ENCODE results near the gene CDRT15L2.
"Not testable (repeated sequence)": the region's sequence is repeated elsewhere in the genome, so short reads cannot be mapped to it uniquely, and the experiment has no call there.

The CDRT15L2 gene

GRCh38 chr17:20555135-20556010 lies 24.2 kb upstream of the CDRT15L2 start:
- H3K4me3 ChIP-seq (ENCODE audit: low read depth, low read length); H3K4me1 ChIP-seq (ENCODE audit: control insufficient read depth, insufficient read depth, low read length); H3K9ac ChIP-seq (ENCODE audit: low read depth, low read length); H3K36me3 ChIP-seq (ENCODE audit: control insufficient read depth, insufficient read depth, low read length); H3K9me3 ChIP-seq (ENCODE audit: control insufficient read depth, insufficient read depth, low read length); H3K27ac ChIP-seq (ENCODE audit: low read depth, low read length); H3K27me3 ChIP-seq (ENCODE audit: control insufficient read depth, insufficient read depth, low read length): not testable (repeated sequence)

- not testable (repeated sequence) for H3K9me3 ChIP-seq (ENCODE audit: control insufficient read depth, insufficient read depth, low read length); H3K4me1 ChIP-seq (ENCODE audit: control insufficient read depth, insufficient read depth, low read length); H3K9ac ChIP-seq (ENCODE audit: low read depth, low read length)
Observed at GRCh38 chr17:20558096-20558495, 21.4 kb upstream of the CDRT15L2 start.

GRCh38 chr17:20559018-20559417 lies 20.5 kb upstream of the CDRT15L2 start:
- not testable (repeated sequence) for H3K27me3 ChIP-seq (ENCODE audit: control insufficient read depth, insufficient read depth, low read length); H3K4me3 ChIP-seq (ENCODE audit: low read depth, low read length); H3K9ac ChIP-seq (ENCODE audit: low read depth, low read length); H3K27ac ChIP-seq (ENCODE audit: low read depth, low read length); H3K36me3 ChIP-seq (ENCODE audit: control insufficient read depth, insufficient read depth, low read length); H3K4me1 ChIP-seq (ENCODE audit: control insufficient read depth, insufficient read depth, low read length); H3K9me3 ChIP-seq (ENCODE audit: control insufficient read depth, insufficient read depth, low read length)

More at GRCh38 chr17:20558096-20558495, 21.4 kb upstream of the CDRT15L2 start:
- H3K36me3 ChIP-seq (ENCODE audit: control insufficient read depth, insufficient read depth, low read length); H3K4me3 ChIP-seq (ENCODE audit: low read depth, low read length); H3K27me3 ChIP-seq (ENCODE audit: control insufficient read depth, insufficient read depth, low read length); H3K27ac ChIP-seq (ENCODE audit: low read depth, low read length): not testable (repeated sequence)

- H3K27ac ChIP-seq (ENCODE audit: low read depth, low read length) = no peak overlapping the region
- no peak overlapping the region for H3K9ac ChIP-seq (ENCODE audit: low read depth, low read length)
- no peak overlapping the region for H3K4me3 ChIP-seq (ENCODE audit: low read depth, low read length)
- no peaks in the 10 kb centered on the region for H3K36me3 ChIP-seq (ENCODE audit: control insufficient read depth, insufficient read depth, low read length)
- no peaks in the 10 kb centered on the region for H3K27me3 ChIP-seq (ENCODE audit: control insufficient read depth, insufficient read depth, low read length)
- H3K9me3 ChIP-seq (ENCODE audit: control insufficient read depth, insufficient read depth, low read length) = no peaks in the 10 kb centered on the region
- no peaks in the 10 kb centered on the region for H3K4me1 ChIP-seq (ENCODE audit: control insufficient read depth, insufficient read depth, low read length)
Observed at GRCh38 chr17:20562587-20562986, 16.9 kb upstream of the CDRT15L2 start.

- not testable (repeated sequence) for H3K4me1 ChIP-seq (ENCODE audit: control insufficient read depth, insufficient read depth, low read length); H3K9me3 ChIP-seq (ENCODE audit: control insufficient read depth, insufficient read depth, low read length); H3K27me3 ChIP-seq (ENCODE audit: control insufficient read depth, insufficient read depth, low read length); H3K4me3 ChIP-seq (ENCODE audit: low read depth, low read length); H3K36me3 ChIP-seq (ENCODE audit: control insufficient read depth, insufficient read depth, low read length); H3K27ac ChIP-seq (ENCODE audit: low read depth, low read length); H3K9ac ChIP-seq (ENCODE audit: low read depth, low read length)
Observed at GRCh38 chr17:20565245-20565644, 14.3 kb upstream of the CDRT15L2 start.

GRCh38 chr17:20565711-20566110 lies 13.8 kb upstream of the CDRT15L2 start:
- no peak overlapping the region for H3K4me3 ChIP-seq (ENCODE audit: low read depth, low read length)
- no peak overlapping the region for H3K9ac ChIP-seq (ENCODE audit: low read depth, low read length)
- H3K4me1 ChIP-seq (ENCODE audit: control insufficient read depth, insufficient read depth, low read length) = no peaks in the 10 kb centered on the region
- no peaks in the 10 kb centered on the region for H3K36me3 ChIP-seq (ENCODE audit: control insufficient read depth, insufficient read depth, low read length)
- no peak overlapping the region for H3K27ac ChIP-seq (ENCODE audit: low read depth, low read length)
- H3K9me3 ChIP-seq (ENCODE audit: control insufficient read depth, insufficient read depth, low read length) = no peaks in the 10 kb centered on the region
- no peaks in the 10 kb centered on the region for H3K27me3 ChIP-seq (ENCODE audit: control insufficient read depth, insufficient read depth, low read length)

GRCh38 chr17:20566736-20567135 lies 12.8 kb upstream of the CDRT15L2 start:
- not testable (repeated sequence) for H3K9ac ChIP-seq (ENCODE audit: low read depth, low read length); H3K9me3 ChIP-seq (ENCODE audit: control insufficient read depth, insufficient read depth, low read length); H3K27me3 ChIP-seq (ENCODE audit: control insufficient read depth, insufficient read depth, low read length); H3K4me3 ChIP-seq (ENCODE audit: low read depth, low read length); H3K4me1 ChIP-seq (ENCODE audit: control insufficient read depth, insufficient read depth, low read length); H3K36me3 ChIP-seq (ENCODE audit: control insufficient read depth, insufficient read depth, low read length); H3K27ac ChIP-seq (ENCODE audit: low read depth, low read length)

- not testable (repeated sequence) for H3K4me3 ChIP-seq (ENCODE audit: low read depth, low read length); H3K36me3 ChIP-seq (ENCODE audit: control insufficient read depth, insufficient read depth, low read length); H3K9ac ChIP-seq (ENCODE audit: low read depth, low read length); H3K27ac ChIP-seq (ENCODE audit: low read depth, low read length); H3K9me3 ChIP-seq (ENCODE audit: control insufficient read depth, insufficient read depth, low read length); H3K4me1 ChIP-seq (ENCODE audit: control insufficient read depth, insufficient read depth, low read length); H3K27me3 ChIP-seq (ENCODE audit: control insufficient read depth, insufficient read depth, low read length)
Observed at GRCh38 chr17:20567421-20567820, 12.1 kb upstream of the CDRT15L2 start.

- not testable (repeated sequence) for H3K27me3 ChIP-seq (ENCODE audit: control insufficient read depth, insufficient read depth, low read length); H3K36me3 ChIP-seq (ENCODE audit: control insufficient read depth, insufficient read depth, low read length); H3K4me3 ChIP-seq (ENCODE audit: low read depth, low read length); H3K9me3 ChIP-seq (ENCODE audit: control insufficient read depth, insufficient read depth, low read length); H3K9ac ChIP-seq (ENCODE audit: low read depth, low read length); H3K27ac ChIP-seq (ENCODE audit: low read depth, low read length); H3K4me1 ChIP-seq (ENCODE audit: control insufficient read depth, insufficient read depth, low read length)
Observed at GRCh38 chr17:20568604-20569003, 10.9 kb upstream of the CDRT15L2 start.

- not testable (repeated sequence) for H3K9ac ChIP-seq (ENCODE audit: low read depth, low read length); H3K27ac ChIP-seq (ENCODE audit: low read depth, low read length); H3K36me3 ChIP-seq (ENCODE audit: control insufficient read depth, insufficient read depth, low read length); H3K4me3 ChIP-seq (ENCODE audit: low read depth, low read length); H3K4me1 ChIP-seq (ENCODE audit: control insufficient read depth, insufficient read depth, low read length); H3K27me3 ChIP-seq (ENCODE audit: control insufficient read depth, insufficient read depth, low read length); H3K9me3 ChIP-seq (ENCODE audit: control insufficient read depth, insufficient read depth, low read length)
Observed at GRCh38 chr17:20571653-20572052, 7.9 kb upstream of the CDRT15L2 start.

GRCh38 chr17:20573216-20573615 lies 6.3 kb upstream of the CDRT15L2 start:
- not testable (repeated sequence) for H3K9ac ChIP-seq (ENCODE audit: low read depth, low read length); H3K4me3 ChIP-seq (ENCODE audit: low read depth, low read length); H3K4me1 ChIP-seq (ENCODE audit: control insufficient read depth, insufficient read depth, low read length); H3K36me3 ChIP-seq (ENCODE audit: control insufficient read depth, insufficient read depth, low read length); H3K27me3 ChIP-seq (ENCODE audit: control insufficient read depth, insufficient read depth, low read length); H3K27ac ChIP-seq (ENCODE audit: low read depth, low read length); H3K9me3 ChIP-seq (ENCODE audit: control insufficient read depth, insufficient read depth, low read length)
